Stomach (tissue), 4 donors: ENCODE data around the gene TNRC6B.

Experiments
- EP300 ChIP-seq: sonication (generic); formaldehyde crosslinking; IDR thresholded peaks from one replicate; pipeline ENCODE4 v1.6.1; 2017; ENCODE audit warnings: antibody characterized with exemption
- POLR2A ChIP-seq, 4 donors: fragments of 450-650 bp; IDR thresholded peaks; one replicate each; pipeline ENCODE4 v1.6.1; 2016; ENCODE audit warnings: antibody characterized with exemption in 4 of 4, control low read depth in 2 of 4, mild to moderate bottlenecking in 1 of 4, moderate library complexity in 1 of 4
- POLR2AphosphoS5 ChIP-seq, 3 donors: sonication (generic); formaldehyde crosslinking; IDR thresholded peaks; one replicate each; pipeline ENCODE4 v1.6.1; 2016; ENCODE audit warnings: antibody characterized with exemption in 3 of 3
- TF ChIP-seq, protein P1 (sequence below), 7 experiments: fragments of 450-650 bp in 4 of 7; fragments of 200-600 bp in 3 of 7; sonication (generic) in 3 of 7; IDR thresholded peaks; one replicate each; pipeline ENCODE4 v1.5.1; 2016 to 2019; ENCODE audit warnings: antibody characterized with exemption in 7 of 7, control low read depth in 2 of 7, mild to moderate bottlenecking in 1 of 7

DNA sequence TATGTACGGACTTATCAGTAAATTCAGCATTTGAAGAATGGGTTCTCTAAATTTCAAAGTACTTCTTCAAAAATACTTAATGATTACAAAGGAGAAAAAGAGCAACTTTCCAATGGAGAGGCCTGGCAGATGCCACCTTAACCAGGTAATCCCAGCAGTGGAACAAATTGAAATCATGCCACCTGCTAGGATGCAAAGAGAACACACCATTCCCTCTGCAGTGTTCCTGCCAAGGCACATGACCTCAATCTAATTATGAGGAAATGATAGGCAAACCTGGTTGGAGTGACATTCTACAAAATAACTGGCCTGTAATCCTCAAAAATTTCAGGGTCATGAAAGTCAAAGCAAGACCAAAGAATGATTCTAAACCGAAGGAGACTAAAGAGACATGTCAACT is 21.5 kb downstream of the TNRC6B start:
- TF ChIP-seq, protein P1, sequence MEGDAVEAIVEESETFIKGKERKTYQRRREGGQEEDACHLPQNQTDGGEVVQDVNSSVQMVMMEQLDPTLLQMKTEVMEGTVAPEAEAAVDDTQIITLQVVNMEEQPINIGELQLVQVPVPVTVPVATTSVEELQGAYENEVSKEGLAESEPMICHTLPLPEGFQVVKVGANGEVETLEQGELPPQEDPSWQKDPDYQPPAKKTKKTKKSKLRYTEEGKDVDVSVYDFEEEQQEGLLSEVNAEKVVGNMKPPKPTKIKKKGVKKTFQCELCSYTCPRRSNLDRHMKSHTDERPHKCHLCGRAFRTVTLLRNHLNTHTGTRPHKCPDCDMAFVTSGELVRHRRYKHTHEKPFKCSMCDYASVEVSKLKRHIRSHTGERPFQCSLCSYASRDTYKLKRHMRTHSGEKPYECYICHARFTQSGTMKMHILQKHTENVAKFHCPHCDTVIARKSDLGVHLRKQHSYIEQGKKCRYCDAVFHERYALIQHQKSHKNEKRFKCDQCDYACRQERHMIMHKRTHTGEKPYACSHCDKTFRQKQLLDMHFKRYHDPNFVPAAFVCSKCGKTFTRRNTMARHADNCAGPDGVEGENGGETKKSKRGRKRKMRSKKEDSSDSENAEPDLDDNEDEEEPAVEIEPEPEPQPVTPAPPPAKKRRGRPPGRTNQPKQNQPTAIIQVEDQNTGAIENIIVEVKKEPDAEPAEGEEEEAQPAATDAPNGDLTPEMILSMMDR (IDR thresholded peaks at IDR 0.05), result no peak
- no peak for TF ChIP-seq POLR2A (IDR thresholded peaks at IDR 0.05)
- TF ChIP-seq EP300, result no peak
- no peak for TF ChIP-seq POLR2AphosphoS5 (IDR thresholded peaks at IDR 0.05)
